ENCODE results near the gene JARID2.

DNA sequence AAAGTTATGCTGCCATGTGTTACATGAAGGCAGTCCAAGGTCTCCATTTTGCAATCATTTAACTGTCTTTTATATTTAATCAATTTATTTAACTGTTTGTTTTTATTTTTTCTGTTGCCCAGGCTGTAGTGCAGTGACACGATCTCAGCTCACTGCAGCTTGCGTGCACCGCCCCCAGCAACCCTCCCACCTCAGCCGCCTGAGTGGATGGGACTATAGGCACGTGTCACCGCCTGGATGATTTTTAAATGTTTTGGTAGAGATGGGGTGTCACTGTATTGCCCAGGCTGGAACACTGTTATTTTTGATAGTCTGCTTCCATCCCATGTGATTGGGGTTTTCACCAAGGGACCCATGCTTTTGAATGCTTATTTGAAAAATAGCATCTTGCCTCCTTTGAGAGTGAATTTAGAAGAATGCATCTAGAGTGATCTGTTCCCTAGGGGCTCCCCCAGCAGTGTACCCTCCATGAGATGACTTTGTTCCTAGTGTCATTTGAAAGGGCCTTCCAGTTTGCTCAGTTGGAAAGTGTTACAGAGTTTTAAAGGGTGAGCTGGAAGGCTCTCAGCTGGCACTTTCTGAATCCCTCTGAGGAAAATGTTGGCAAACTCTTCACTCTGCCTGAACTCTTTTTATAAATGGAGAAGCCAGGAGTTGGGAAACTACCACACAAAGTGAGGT lies 143.4 kb downstream of the JARID2 start:
- TF ChIP-seq, protein P1, sequence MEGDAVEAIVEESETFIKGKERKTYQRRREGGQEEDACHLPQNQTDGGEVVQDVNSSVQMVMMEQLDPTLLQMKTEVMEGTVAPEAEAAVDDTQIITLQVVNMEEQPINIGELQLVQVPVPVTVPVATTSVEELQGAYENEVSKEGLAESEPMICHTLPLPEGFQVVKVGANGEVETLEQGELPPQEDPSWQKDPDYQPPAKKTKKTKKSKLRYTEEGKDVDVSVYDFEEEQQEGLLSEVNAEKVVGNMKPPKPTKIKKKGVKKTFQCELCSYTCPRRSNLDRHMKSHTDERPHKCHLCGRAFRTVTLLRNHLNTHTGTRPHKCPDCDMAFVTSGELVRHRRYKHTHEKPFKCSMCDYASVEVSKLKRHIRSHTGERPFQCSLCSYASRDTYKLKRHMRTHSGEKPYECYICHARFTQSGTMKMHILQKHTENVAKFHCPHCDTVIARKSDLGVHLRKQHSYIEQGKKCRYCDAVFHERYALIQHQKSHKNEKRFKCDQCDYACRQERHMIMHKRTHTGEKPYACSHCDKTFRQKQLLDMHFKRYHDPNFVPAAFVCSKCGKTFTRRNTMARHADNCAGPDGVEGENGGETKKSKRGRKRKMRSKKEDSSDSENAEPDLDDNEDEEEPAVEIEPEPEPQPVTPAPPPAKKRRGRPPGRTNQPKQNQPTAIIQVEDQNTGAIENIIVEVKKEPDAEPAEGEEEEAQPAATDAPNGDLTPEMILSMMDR (IDR thresholded peaks at IDR 0.05) = no peak
- TF ChIP-seq POLR2A (IDR thresholded peaks at IDR 0.05) = no peak

Data from thyroid gland (tissue), 4 donors.